Forelimb muscle (tissue), 1 donor: ENCODE measurements around the gene PRKCE. TPM values are rescaled to one million over a fixed set of nuclear protein-coding genes. Genes with fewer than 3 reads are reported as not detected.

ENCODE experiments used
- DNase-seq: peaks from one replicate; pipeline ENCODE4 v3.0.0-alpha.2; 2013; ENCODE audit warnings: low read depth
- polyA plus RNA-seq: library from polyadenylated mRNA; unstranded; fragments of 120-200 nt; gene quantifications from one replicate; pipeline ENCODE4 v1.2.1, GENCODE V29; 2013; ENCODE audit not compliant: insufficient read length

PRKCE gene
- polyA plus RNA-seq, 1 donor, result 5.1 TPM

- DNase-seq, result no peak
These were observed 19.5 kb upstream of the PRKCE start for GRCh38 chr2:45631955-45632354.

GRCh38 chr2:45634223-45634622 is 17.3 kb upstream of the PRKCE start:
- DNase-seq, result no peak

GRCh38 chr2:45636008-45636407 is 15.5 kb upstream of the PRKCE start:
- DNase-seq, result no peak

GRCh38 chr2:45637440-45637839 is 14.0 kb upstream of the PRKCE start:
- no peak for DNase-seq

GRCh38 chr2:45640576-45640975 is 10.9 kb upstream of the PRKCE start:
- no peak for DNase-seq

- DNase-seq, result no peak
These were observed 8.4 kb upstream of the PRKCE start for GRCh38 chr2:45643095-45643494.

GRCh38 chr2:45643543-45644542 is 7.6 kb upstream of the PRKCE start:
- no peak for DNase-seq

GRCh38 chr2:45646289-45646688 is 5.2 kb upstream of the PRKCE start:
- no peak for DNase-seq

GRCh38 chr2:45647356-45647755 is 4.1 kb upstream of the PRKCE start:
- no peak for DNase-seq

- DNase-seq, result no peak
These were observed 3.4 kb upstream of the PRKCE start for GRCh38 chr2:45647986-45648520.

- DNase-seq, result no peak
These were observed 2.8 kb upstream of the PRKCE start for GRCh38 chr2:45648636-45649035.

- DNase-seq, result no peak
These were observed 2.0 kb upstream of the PRKCE start for GRCh38 chr2:45649462-45649857.

- no peak for DNase-seq
These were observed 1.3 kb upstream of the PRKCE start for GRCh38 chr2:45649858-45650811.

GRCh38 chr2:45650851-45651414 is 542 bp upstream of the PRKCE start:
- DNase-seq, result peak; percentile 96

- no peak for DNase-seq
These were observed 886 bp downstream of the PRKCE start for GRCh38 chr2:45652090-45653031.

GRCh38 chr2:45653122-45653913 is 1.8 kb downstream of the PRKCE start:
- no peak for DNase-seq

GRCh38 chr2:45654250-45654649 is 2.8 kb downstream of the PRKCE start:
- DNase-seq, result no peak

GRCh38 chr2:45661828-45662227 is 10.4 kb downstream of the PRKCE start:
- no peak for DNase-seq

- no peak for DNase-seq
These were observed 13.3 kb downstream of the PRKCE start for GRCh38 chr2:45664635-45665261.
